IPS DF 6.9 (cell line): ENCODE data around the gene SLC39A8.

Experiments
- DNase-seq: peaks from one replicate; pipeline ENCODE4 v3.0.0-alpha.2; 2013; ENCODE audit warnings: low read depth, low spot score
- H3K27ac ChIP-seq: one replicate; pipeline ENCODE4 v1.5.1; 2013; ENCODE audit warnings: low read length, control low read depth
- H3K27me3 ChIP-seq: 2 replicates; pipeline ENCODE4 v1.6.1; 2013; ENCODE audit warnings: mild to moderate bottlenecking, low read length; ENCODE audit not compliant: control insufficient read depth, insufficient read depth
- H3K36me3 ChIP-seq: 2 replicates; pipeline ENCODE4 v1.6.1; 2013; ENCODE audit warnings: low read length; ENCODE audit not compliant: control insufficient read depth, insufficient read depth
- H3K4me1 ChIP-seq: 2 replicates; pipeline ENCODE4 v1.6.1; 2013; ENCODE audit warnings: low read length; ENCODE audit not compliant: control insufficient read depth, insufficient read depth
- H3K4me3 ChIP-seq: 2 replicates; pipeline ENCODE4 v1.5.1; 2013; ENCODE audit warnings: mild to moderate bottlenecking, low read length
- H3K9me3 ChIP-seq: 2 replicates; pipeline ENCODE4 v1.6.1; 2013; ENCODE audit warnings: low read length, inconsistent platforms; ENCODE audit not compliant: control insufficient read depth, insufficient read depth
- WGBS: extraction: QIAGEN DNeasy Blood & Tissue Kit; methylation state at CpG from one replicate; pipeline ENCODE4 v1.1.7; 2013; ENCODE audit warnings: mixed read lengths, missing lambda C conversion rate; ENCODE audit not compliant: insufficient read length, insufficient coverage; 5-methylcytosine and 5-hydroxymethylcytosine counted together

The SLC39A8 gene

GRCh38 chr4:102319594-102319993 lies 25.7 kb downstream of the SLC39A8 start:
- no peaks in the 10 kb centered on the region for H3K9me3 ChIP-seq
- H3K27ac ChIP-seq = no peak overlapping the region
- no peak overlapping the region for H3K4me3 ChIP-seq
- peaks cover 6% of the 10 kb centered on the region; the same call in 1 of the 2 replicates for H3K4me1 ChIP-seq
- WGBS = no CpG with 5 or more reads among the region's 3 CpGs
- no peak for DNase-seq
- no peaks in the 10 kb centered on the region for H3K36me3 ChIP-seq
- no peaks in the 10 kb centered on the region for H3K27me3 ChIP-seq

DNA sequence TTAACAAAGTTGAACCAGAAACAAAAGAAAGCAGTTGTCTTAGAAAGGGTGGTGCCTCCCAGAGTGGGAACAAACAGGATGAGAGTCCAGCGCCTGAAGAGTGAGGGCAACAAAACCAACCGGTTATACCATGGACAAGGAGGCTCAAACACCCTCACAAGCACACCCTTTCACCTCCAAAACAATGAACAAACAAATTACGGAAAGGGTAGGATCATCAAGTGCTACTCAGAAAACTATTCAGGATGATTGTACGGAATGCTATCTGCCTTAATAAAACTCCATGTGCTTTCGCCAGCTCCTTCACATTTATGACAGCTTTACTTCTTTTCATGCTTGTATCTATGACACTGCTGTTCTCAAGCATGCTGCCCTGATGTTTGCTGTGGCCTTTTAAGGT lies 26.8 kb downstream of the SLC39A8 start:
- no peaks in the 10 kb centered on the region for H3K9me3 ChIP-seq
- DNase-seq = no peak
- no peak overlapping the region for H3K4me3 ChIP-seq
- no CpG with 5 or more reads among the region's 5 CpGs for WGBS
- no peaks in the 10 kb centered on the region for H3K36me3 ChIP-seq
- peaks cover 6% of the 10 kb centered on the region; the same call in 1 of the 2 replicates for H3K4me1 ChIP-seq
- no peak overlapping the region for H3K27ac ChIP-seq
- no peaks in the 10 kb centered on the region for H3K27me3 ChIP-seq

GRCh38 chr4:102318105-102318504 lies 27.2 kb downstream of the SLC39A8 start:
- H3K36me3 ChIP-seq = no peaks in the 10 kb centered on the region
- DNase-seq = no peak
- no peaks in the 10 kb centered on the region for H3K27me3 ChIP-seq
- no CpG with 5 or more reads among the region's 3 CpGs for WGBS
- H3K27ac ChIP-seq = no peak overlapping the region
- peaks cover 6% of the 10 kb centered on the region; the same call in 1 of the 2 replicates for H3K4me1 ChIP-seq
- no peaks in the 10 kb centered on the region for H3K9me3 ChIP-seq
- H3K4me3 ChIP-seq = no peak overlapping the region

- no CpG with 5 or more reads among the region's 1 CpG for WGBS
- Histone ChIP-seq H3K27me3 (no peaks in the 10 kb centered on the region), H3K9me3 (no peaks in the 10 kb centered on the region), H3K27ac (no peak overlapping the region), H3K4me1 (peaks cover 6% of the 10 kb centered on the region; the same call in 1 of the 2 replicates), H3K4me3 (no peak overlapping the region), H3K36me3 (no peaks in the 10 kb centered on the region)
- DNase-seq = no peak
These were observed 27.8 kb downstream of the SLC39A8 start for GRCh38 chr4:102317459-102317858.

DNA sequence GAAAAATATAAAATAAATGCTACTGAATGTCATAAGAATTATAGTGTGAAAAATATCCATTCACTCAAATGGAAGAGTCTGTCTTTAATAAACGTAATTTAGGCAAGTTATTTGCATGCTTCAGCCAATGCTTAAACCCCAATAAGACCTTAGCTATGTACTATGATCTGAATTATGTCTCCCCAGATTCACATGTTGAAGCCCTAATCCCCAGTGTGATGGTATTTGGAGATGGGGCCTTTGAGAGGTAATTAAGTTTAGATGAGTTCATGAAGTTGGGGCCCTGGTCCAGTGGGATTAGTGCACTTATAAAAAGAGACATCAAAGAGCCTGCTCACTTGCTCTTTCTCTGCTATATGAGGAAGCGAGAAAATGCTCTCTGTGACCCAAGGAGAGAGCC lies 28.7 kb downstream of the SLC39A8 start:
- H3K36me3 ChIP-seq = no peaks in the 10 kb centered on the region
- WGBS = no CpG with 5 or more reads among the region's 2 CpGs

GRCh38 chr4:102315532-102315931 lies 29.8 kb downstream of the SLC39A8 start:
- no peaks in the 10 kb centered on the region for H3K9me3 ChIP-seq
- WGBS = no CpG with 5 or more reads among the region's 2 CpGs

More for the DNA sequence above, 28.7 kb downstream of the SLC39A8 start:
- Histone ChIP-seq H3K9me3 (no peaks in the 10 kb centered on the region), H3K27ac (no peak overlapping the region), H3K4me3 (no peak overlapping the region), H3K4me1 (peaks cover 6% of the 10 kb centered on the region; the same call in 1 of the 2 replicates), H3K27me3 (no peaks in the 10 kb centered on the region)
- DNase-seq = no peak

GRCh38 chr4:102312417-102312816 lies 32.9 kb downstream of the SLC39A8 start:
- Histone ChIP-seq H3K36me3 (no peaks in the 10 kb centered on the region), H3K4me3 (no peak overlapping the region), H3K9me3 (no peaks in the 10 kb centered on the region), H3K27ac (no peak overlapping the region), H3K4me1 (no peaks in the 10 kb centered on the region), H3K27me3 (no peaks in the 10 kb centered on the region)
- no CpG with 5 or more reads among the region's 2 CpGs for WGBS
- no peak for DNase-seq

More at GRCh38 chr4:102315532-102315931, 29.8 kb downstream of the SLC39A8 start:
- Histone ChIP-seq H3K4me1 (peaks cover 5% of the 10 kb centered on the region; the same call in 1 of the 2 replicates), H3K27ac (no peak overlapping the region), H3K4me3 (no peak overlapping the region), H3K27me3 (no peaks in the 10 kb centered on the region), H3K36me3 (no peaks in the 10 kb centered on the region)
- no peak for DNase-seq

- Histone ChIP-seq H3K27me3 (no peaks in the 10 kb centered on the region), H3K36me3 (no peaks in the 10 kb centered on the region), H3K27ac (no peak overlapping the region), H3K4me3 (no peak overlapping the region), H3K4me1 (no peaks in the 10 kb centered on the region), H3K9me3 (no peaks in the 10 kb centered on the region)
- WGBS = no CpG with 5 or more reads among the region's 2 CpGs
- DNase-seq = no peak
These were observed 33.4 kb downstream of the SLC39A8 start for GRCh38 chr4:102311912-102312311.

DNA sequence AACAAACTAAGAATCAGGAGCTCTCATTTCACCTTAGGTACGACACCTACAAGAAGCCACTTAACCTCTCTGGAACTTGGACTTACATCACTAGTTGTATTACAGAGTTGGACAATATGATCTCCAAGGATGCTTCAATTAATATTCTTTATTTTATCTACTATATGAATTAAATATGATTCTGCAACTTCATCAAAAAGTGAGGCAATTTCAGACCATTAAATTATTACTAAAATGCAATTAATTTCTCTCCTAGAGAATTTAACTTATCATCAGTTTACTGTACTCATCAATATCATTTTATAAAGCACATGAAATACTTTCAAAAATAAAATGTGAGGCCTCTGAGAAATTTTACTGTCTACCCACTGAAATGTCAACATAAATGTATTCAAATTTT lies 33.9 kb downstream of the SLC39A8 start:
- no peaks in the 10 kb centered on the region for H3K9me3 ChIP-seq
- no peaks in the 10 kb centered on the region for H3K36me3 ChIP-seq
- no peak overlapping the region for H3K4me3 ChIP-seq
- H3K4me1 ChIP-seq = no peaks in the 10 kb centered on the region
- DNase-seq = no peak
- no peaks in the 10 kb centered on the region for H3K27me3 ChIP-seq
- no peak overlapping the region for H3K27ac ChIP-seq
- WGBS = no CpG with 5 or more reads among the region's 1 CpG

DNA sequence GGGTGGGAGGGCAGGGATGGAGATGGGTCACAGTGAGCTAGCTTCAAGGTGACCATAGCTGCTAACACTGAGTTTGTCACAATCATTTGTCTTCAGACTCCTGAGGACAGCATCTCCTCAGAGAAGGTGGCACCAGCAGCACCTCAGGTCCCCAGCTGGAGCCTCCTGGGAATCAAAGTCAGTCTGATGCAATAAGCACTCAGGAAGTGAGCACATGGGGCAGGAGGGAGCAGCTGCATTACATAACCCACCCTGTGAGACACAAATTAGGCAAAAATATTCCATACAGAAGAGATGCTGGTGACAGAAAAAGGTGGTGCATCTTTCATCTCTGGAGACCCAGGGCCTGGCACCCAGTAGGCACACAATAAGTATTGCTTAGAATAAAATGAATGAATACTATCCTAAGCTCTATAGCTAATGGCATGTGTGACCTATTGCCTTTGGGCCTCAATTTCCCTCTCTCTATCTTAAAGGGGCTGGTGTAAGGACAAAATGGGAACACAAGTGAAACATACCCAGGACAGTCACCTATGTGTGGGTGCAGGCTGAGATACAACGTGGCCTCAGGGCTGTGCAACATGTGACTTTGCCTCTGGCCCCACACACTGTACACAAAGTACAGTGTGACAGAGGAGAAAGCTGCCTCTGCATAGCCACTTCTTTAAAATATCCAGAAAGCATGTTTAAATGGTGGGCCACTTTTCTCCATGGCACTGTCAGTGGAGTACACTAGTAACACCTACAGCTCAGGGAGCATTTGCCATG lies 37.1 kb downstream of the SLC39A8 start:
- Histone ChIP-seq H3K9me3 (no peaks in the 10 kb centered on the region), H3K4me1 (no peaks in the 10 kb centered on the region), H3K27me3 (no peaks in the 10 kb centered on the region), H3K36me3 (no peaks in the 10 kb centered on the region; the same call in 1 of the 2 replicates), H3K27ac (no peak overlapping the region), H3K4me3 (no peak overlapping the region)
- no CpG with 5 or more reads among the region's 1 CpG for WGBS
- no peak for DNase-seq

GRCh38 chr4:102305666-102306065 lies 39.6 kb downstream of the SLC39A8 start:
- Histone ChIP-seq H3K4me1 (no peaks in the 10 kb centered on the region), H3K9me3 (no peaks in the 10 kb centered on the region), H3K36me3 (no peaks in the 10 kb centered on the region; the same call in 1 of the 2 replicates), H3K27me3 (no peaks in the 10 kb centered on the region), H3K4me3 (no peak overlapping the region), H3K27ac (no peak overlapping the region)
- no CpG with 5 or more reads among the region's 1 CpG for WGBS
- DNase-seq = no peak
